Measurements from ENCODE around the gene GPX4.

Gene GPX4

DNA sequence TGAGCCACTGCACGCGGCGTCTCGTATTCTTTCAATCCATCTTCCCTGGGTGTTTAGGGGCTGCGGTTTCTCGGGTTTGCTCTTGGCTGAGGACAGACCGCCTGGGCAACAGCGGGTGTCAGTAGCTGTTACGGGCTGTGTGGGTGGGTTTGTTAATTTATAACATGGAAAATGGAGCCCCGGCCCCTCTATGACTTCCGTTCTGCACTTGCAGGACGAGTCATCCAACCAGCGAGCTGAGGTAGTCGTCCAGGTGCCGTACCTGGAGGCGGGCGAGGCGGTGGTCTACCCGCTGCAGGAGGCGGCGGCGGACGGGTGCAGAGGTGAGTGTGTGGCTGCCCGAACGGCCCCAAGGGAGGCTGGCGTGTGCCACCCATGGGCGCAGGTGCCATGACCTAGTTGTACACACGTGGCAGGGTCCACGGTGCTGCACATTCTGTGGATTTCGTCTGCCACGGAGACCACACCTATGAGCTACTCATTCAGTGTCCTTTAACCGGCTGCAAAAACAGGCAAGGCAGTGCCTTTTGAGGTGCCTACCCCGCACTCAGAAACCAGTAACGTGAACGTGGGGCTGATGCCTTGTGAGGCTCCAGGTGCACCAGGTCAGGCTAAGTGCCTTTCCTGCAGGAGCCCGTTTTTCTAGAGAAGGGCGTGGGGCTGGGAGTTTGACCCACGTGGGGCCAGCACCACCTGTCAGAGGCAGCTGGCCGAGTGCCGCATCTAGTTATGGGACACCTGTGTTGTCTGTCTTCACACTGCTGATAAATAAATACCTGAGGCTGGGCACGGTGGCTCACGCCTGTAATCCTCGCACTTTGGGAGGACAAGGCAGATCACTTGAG is 19.5 kb upstream of the GPX4 start:
- no peak for DNase-seq (ENCODE audit: low read depth)

GRCh38 chr19:1085053-1085658 is 18.6 kb upstream of the GPX4 start:
- no peak for DNase-seq (ENCODE audit: low read depth)

DNA sequence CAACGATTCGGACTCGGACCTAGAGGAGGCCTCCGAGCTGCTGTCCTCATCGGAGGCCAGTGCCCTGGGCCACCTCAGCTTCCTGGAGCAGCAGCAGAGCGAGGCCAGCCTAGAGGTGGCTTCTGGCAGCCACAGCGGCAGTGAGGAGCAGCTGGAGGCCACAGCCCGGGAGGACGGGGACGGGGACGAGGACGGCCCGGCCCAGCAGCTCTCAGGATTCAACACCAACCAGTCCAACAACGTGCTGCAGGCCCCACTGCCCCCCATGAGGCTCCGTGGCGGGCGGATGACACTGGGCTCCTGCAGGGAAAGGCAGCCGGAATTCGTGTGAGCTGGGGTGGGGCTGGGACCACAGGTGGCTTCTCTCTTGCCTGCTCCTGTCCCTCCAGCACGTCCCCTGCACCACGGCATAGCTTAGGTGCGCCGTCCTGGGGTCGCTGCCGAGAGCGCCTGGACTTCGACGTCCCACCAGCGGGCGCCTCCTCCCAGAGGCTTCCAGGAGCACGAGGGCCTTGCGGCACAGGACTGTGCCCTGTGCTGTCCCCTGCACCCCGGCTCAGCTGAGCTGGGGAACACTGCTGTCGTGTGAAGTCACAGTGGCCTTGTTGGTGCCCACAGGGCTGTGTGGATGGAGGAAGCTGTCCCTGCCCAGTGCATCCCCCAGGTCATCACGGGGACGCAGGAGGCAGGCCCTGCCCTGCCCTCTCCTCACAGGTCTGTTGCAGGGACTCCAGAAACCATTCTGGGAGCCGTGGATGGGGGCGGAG is 17.9 kb upstream of the GPX4 start:
- DNase-seq (ENCODE audit: low read depth) = no peak

- DNase-seq (ENCODE audit: low read depth) = no peak
Observed at GRCh38 chr19:1086613-1087012, 17.2 kb upstream of the GPX4 start.

- DNase-seq (ENCODE audit: low read depth) = no peak
Observed at GRCh38 chr19:1087813-1088415, 15.9 kb upstream of the GPX4 start.

- DNase-seq (ENCODE audit: low read depth) = no peak
Observed at GRCh38 chr19:1088416-1089010, 15.3 kb upstream of the GPX4 start.

GRCh38 chr19:1089126-1089771 is 14.5 kb upstream of the GPX4 start:
- no peak for DNase-seq (ENCODE audit: low read depth)

GRCh38 chr19:1089891-1090290 is 13.9 kb upstream of the GPX4 start:
- no peak for DNase-seq (ENCODE audit: low read depth)

GRCh38 chr19:1090731-1091543 is 12.9 kb upstream of the GPX4 start:
- DNase-seq (ENCODE audit: low read depth) = no peak

- DNase-seq (ENCODE audit: low read depth) = no peak
Observed at GRCh38 chr19:1091544-1092175, 12.1 kb upstream of the GPX4 start.

DNA sequence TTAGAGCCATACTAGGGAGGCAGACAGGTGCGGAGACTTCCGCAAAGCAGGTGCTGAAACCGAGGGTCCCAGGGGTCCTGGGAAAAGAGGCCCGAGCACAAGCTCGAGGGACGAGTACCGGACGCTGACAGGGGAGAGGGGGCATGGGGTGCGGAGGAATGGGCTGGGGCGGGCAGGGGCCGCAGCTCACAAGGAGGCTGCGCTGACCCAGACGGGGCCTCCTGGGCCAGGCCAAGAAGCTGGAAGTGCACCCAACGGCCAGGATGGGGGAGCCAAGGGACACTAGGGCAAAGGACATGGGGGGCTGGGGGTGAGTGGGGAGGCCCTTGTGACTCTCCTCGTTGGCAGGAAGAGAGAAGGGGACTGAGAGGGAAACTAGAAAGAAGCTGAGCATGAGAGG is 10.5 kb upstream of the GPX4 start:
- no peak for DNase-seq (ENCODE audit: low read depth)

- no peak for DNase-seq (ENCODE audit: low read depth)
Observed at GRCh38 chr19:1093811-1094553, 9.8 kb upstream of the GPX4 start.

DNA sequence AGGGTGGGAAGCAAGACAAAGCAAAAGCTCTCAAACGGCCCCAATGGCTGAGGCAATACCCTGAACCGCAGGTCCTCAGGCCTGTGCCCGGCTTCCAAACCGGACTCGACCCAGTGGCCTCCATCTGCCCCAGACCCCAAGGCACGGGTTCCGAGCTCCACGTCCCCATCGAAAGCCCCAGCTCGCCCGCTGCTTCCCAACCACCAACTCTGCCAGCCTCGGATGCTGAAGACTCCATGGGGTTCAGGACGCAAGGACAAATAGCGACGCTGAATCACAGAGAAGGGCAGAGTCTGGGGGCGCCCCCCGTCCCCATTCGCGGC is 9.2 kb upstream of the GPX4 start:
- no peak for DNase-seq (ENCODE audit: low read depth)

DNA sequence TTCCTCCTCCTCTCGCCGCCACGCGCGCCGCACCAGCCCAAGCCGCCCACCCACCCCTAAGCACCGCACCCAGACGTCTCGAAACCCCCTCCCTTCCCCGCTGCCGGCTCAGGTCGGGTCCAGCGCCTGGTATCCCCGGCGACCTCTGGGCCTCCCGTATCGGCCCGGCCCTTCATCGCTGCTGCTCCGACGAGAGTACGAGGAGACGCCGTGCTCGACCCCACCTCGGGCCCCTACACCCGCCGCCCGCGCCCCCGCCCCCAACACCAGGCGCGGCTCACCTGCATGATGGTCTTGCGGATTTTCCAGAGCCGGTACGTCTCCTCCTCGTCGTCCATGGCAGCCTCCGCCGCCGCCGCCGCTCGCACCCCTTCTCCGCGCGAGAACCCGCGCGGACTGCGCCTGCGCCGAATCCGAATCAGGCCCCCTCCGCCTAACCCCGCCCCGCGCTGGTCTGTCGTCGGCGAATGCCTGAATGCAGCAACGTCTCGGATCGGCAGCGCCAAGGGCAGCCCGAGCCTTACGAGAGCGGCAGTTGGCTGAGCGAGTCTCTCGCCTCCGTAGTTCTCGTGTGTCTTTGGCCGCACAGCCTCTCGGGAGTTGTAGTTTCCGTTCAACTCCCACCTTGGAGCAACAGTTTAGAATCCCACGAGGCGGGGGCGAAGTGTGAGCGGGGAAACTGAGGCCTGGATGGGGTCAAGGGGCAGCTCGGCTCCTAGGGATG is 8.7 kb upstream of the GPX4 start, which contains the start of gene POLR2E:
TSS of gene POLR2E (minus strand) at position 398 of the 724 bp plus-strand sequence. CDS start at position 338, 60 bp downstream.
- peak; percentile 96 for DNase-seq (ENCODE audit: low read depth)

- no peak for DNase-seq (ENCODE audit: low read depth)
Observed at GRCh38 chr19:1097810-1098176, 6.0 kb upstream of the GPX4 start.

GRCh38 chr19:1098177-1099051 is 5.4 kb upstream of the GPX4 start:
- DNase-seq (ENCODE audit: low read depth) = no peak

DNA sequence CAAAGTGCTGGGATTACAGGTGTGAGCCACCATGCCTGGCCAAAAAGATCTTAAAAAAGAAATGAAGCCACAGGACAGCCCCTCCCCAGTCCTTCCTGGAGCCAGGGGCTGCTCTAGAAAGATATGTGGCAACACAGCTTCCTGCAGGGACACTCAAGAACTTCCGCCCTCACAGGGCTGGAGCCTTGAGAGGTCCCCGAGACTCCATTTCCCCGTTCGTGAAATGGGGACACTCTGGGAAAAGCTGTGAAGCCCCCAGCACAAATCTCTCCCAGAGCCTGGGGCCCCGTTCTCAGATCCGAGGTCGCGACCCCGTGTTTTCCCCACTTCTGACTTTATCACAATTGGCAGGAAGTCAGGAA is 2.5 kb upstream of the GPX4 start:
- no peak for DNase-seq (ENCODE audit: low read depth)
